MCF 10A (cell line): ENCODE results near the gene LMTK2. TPM values are rescaled to one million over a fixed set of nuclear protein-coding genes. Genes with fewer than 3 reads are reported as not detected.

Experiments used
- BruUV-seq: library from RNA; stranded (reverse); fragments of 400-500 nt; replicated peaks from 2 replicates; lab custom pipeline; 2021; lab: Mats Ljungman, UMichigan
- CTCF ChIA-PET: fragments of 300-600 bp; sonication (Branson Sonifier 250); formaldehyde crosslinking; extraction: SDS; loops from one replicate; lab custom pipeline; 2021; ENCODE audit warnings: antibody characterized with exemption, inconsistent platforms; lab: Yijun Ruan, JAX
- POLR2A ChIA-PET: fragments of 300-600, 350-650 bp; sonication (Branson Sonifier 250); formaldehyde crosslinking; extraction: SDS; loops from one replicate; lab custom pipeline; 2020; ENCODE audit warnings: antibody characterized with exemption, inconsistent platforms; lab: Yijun Ruan, JAX
- DNase-seq: peaks from one replicate; pipeline ENCODE4 v3.0.0-alpha.2; 2018; ENCODE audit not compliant: unreplicated experiment
- H3K27ac Mint-ChIP-seq: one replicate; pipeline ENCODE4 v1.8.0; 2022; ENCODE audit warnings: mild to moderate bottlenecking, low read depth, mixed read lengths; ENCODE audit not compliant: unreplicated experiment
- H3K27me3 Mint-ChIP-seq: one replicate; pipeline ENCODE4 v1.8.0; 2022; ENCODE audit warnings: mixed read lengths; ENCODE audit not compliant: insufficient read depth, unreplicated experiment
- H3K36me3 Mint-ChIP-seq: one replicate; pipeline ENCODE4 v1.8.0; 2022; ENCODE audit warnings: mild to moderate bottlenecking, moderate library complexity, mixed read lengths; ENCODE audit not compliant: insufficient read depth, unreplicated experiment
- H3K4me1 Mint-ChIP-seq: one replicate; pipeline ENCODE4 v1.8.0; 2022; ENCODE audit warnings: mixed read lengths; ENCODE audit not compliant: insufficient read depth, unreplicated experiment
- H3K4me3 Mint-ChIP-seq: one replicate; pipeline ENCODE4 v1.8.0; 2022; ENCODE audit warnings: mild to moderate bottlenecking, moderate library complexity, mixed read lengths; ENCODE audit not compliant: unreplicated experiment
- H3K9me3 Mint-ChIP-seq: one replicate; pipeline ENCODE4 v1.8.0; 2022; ENCODE audit warnings: mixed read lengths; ENCODE audit not compliant: unreplicated experiment
- CTCF ChIP-seq: fragments of 200-600 bp; IDR thresholded peaks from one replicate; pipeline ENCODE4 v1.8.0; 2022; ENCODE audit warnings: antibody characterized with exemption, mild to moderate bottlenecking; ENCODE audit not compliant: unreplicated experiment
- intact Hi-C: fragments of 100-400 bp; cut with micrococcal nuclease; formaldehyde crosslinking; loops from 2 replicates; pipeline ENCODE4 v1.14.1; 2022
- total RNA-seq: library from RNA; stranded (reverse); gene quantifications from 2 replicates; pipeline ENCODE4 v1.2.3, GENCODE V29; 2022

Gene LMTK2
- total RNA-seq, 1 experiment from 2014 or later, result 16.8 TPM

GRCh38 chr7:98228801-98229200, 122.1 kb downstream of the LMTK2 start:
- H3K4me3 Mint-ChIP-seq, result no peak overlapping the region
- H3K36me3 Mint-ChIP-seq, result peaks cover 4% of the 10 kb centered on the region
- ChIA-PET POLR2A (no interaction called here), CTCF (no interaction called here)
- no peaks in the 10 kb centered on the region for H3K4me1 Mint-ChIP-seq
- no peaks in the 10 kb centered on the region for H3K27me3 Mint-ChIP-seq
- no peak for TF ChIP-seq CTCF
- H3K9me3 Mint-ChIP-seq, result no peaks in the 10 kb centered on the region
- no TSS peak for BruUV-seq
- no peak for DNase-seq
- intact Hi-C loops, result no loop called here
- no peak overlapping the region for H3K27ac Mint-ChIP-seq

GRCh38 chr7:98229441-98229840, 122.8 kb downstream of the LMTK2 start:
- H3K27me3 Mint-ChIP-seq, result no peaks in the 10 kb centered on the region
- H3K36me3 Mint-ChIP-seq, result peaks cover 4% of the 10 kb centered on the region
- no peaks in the 10 kb centered on the region for H3K4me1 Mint-ChIP-seq
- no peaks in the 10 kb centered on the region for H3K9me3 Mint-ChIP-seq
- BruUV-seq, result no TSS peak
- ChIA-PET POLR2A (no interaction called here), CTCF (no interaction called here)
- no peak for DNase-seq
- TF ChIP-seq CTCF, result no peak
- no peak overlapping the region for H3K27ac Mint-ChIP-seq
- H3K4me3 Mint-ChIP-seq, result no peak overlapping the region
- intact Hi-C loops, result no loop called here

- Mint-ChIP-seq H3K27ac (no peak overlapping the region), H3K4me3 (no peak overlapping the region), H3K27me3 (no peaks in the 10 kb centered on the region), H3K4me1 (no peaks in the 10 kb centered on the region), H3K36me3 (peaks cover 4% of the 10 kb centered on the region), H3K9me3 (no peaks in the 10 kb centered on the region)
- POLR2A ChIA-PET, result no interaction called here
- CTCF ChIA-PET, result interaction anchor here (0.5 kb wide), 1 partner anchor 443 kb away, joined by 3 read pairs; no protein-coding TSS in a partner anchor
- TF ChIP-seq CTCF, result no peak
- intact Hi-C loops, result no loop called here
- DNase-seq, result no peak
- BruUV-seq, result no TSS peak
Observed at GRCh38 chr7:98229991-98230745, 123.5 kb downstream of the LMTK2 start.

- intact Hi-C loops, result no loop called here
- Mint-ChIP-seq H3K4me3 (no peak overlapping the region), H3K36me3 (peaks cover 4% of the 10 kb centered on the region), H3K27ac (no peak overlapping the region), H3K4me1 (no peaks in the 10 kb centered on the region), H3K27me3 (no peaks in the 10 kb centered on the region), H3K9me3 (no peaks in the 10 kb centered on the region)
- POLR2A ChIA-PET, result no interaction called here
- BruUV-seq, result no TSS peak
- DNase-seq, result no peak
- no peak for TF ChIP-seq CTCF
- CTCF ChIA-PET, result interaction anchor here (0.6 kb wide), 1 partner anchor 336 kb away, joined by 3 read pairs; no protein-coding TSS in a partner anchor
Observed at GRCh38 chr7:98230746-98231471, 124.2 kb downstream of the LMTK2 start.
